ENCODE results near the gene GFRA4.
A peak's percentile ranks its signal among the peaks of the same experiment; 100 is the strongest.

The GFRA4 gene

GRCh38 chr20:3663031-3663701 lies at the start of gene GFRA4:
GFRA4 (minus strand) TSS chr20:3663399; CDS start chr20:3663399, 0 bp downstream.
- no peak for DNase-seq (ENCODE audit: low read depth)

- no peak for DNase-seq (ENCODE audit: low read depth)
These were observed 49.2 kb upstream of the GFRA4 start, which contains the start of gene SIGLEC1 for GRCh38 chr20:3712279-3712873. SIGLEC1 (minus strand) TSS chr20:3712600; CDS start chr20:3707128, 5,472 bp downstream.

DNA sequence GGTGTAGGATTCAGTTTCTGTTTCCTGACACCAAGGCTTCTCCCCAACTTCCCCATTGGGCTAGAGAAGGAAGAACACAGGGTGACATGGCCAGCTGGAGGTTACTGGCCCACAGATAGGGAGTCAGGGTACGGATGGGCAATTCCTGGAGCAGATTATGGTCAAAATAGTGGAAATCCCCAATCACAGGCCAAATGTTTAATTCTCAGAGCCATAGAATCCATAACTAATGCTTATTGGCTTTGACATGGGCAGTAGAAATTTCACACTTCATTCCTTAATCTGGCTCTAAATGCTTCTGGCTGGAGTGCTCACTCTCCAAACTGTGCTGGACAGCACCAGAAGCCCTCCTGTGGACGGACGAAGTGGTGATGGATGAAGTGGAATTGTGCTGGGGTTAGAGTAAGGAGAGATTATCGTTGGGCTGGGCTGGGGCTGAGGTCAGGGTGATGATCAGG lies 48.3 kb upstream of the GFRA4 start:
- no peak for DNase-seq (ENCODE audit: low read depth)

- peak; percentile 73 for DNase-seq (ENCODE audit: low read depth)
These were observed 47.7 kb upstream of the GFRA4 start for GRCh38 chr20:3710703-3711483.

DNA sequence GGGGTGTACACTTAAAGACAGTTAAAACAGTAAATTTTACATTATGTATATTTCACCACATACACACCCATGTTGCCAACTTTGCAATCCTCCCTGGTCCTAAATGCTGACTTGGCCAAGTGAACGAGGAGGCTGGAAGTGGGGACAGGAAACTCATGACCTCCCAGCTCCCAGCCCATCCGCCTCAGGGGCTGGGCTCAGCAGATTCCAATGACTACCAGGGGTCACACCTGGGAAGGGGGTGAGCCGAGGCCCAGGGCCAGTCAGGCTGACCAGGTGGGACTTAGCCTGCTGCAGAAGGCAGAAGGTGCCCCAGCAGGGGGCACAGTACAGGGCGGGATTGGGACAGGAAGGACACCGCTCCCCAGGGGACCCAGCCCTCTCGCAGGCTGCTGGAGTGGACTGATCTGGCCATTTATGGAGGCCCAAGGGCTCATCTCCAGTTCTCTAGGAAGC lies 46.8 kb upstream of the GFRA4 start:
- DNase-seq (ENCODE audit: low read depth), result no peak

DNA sequence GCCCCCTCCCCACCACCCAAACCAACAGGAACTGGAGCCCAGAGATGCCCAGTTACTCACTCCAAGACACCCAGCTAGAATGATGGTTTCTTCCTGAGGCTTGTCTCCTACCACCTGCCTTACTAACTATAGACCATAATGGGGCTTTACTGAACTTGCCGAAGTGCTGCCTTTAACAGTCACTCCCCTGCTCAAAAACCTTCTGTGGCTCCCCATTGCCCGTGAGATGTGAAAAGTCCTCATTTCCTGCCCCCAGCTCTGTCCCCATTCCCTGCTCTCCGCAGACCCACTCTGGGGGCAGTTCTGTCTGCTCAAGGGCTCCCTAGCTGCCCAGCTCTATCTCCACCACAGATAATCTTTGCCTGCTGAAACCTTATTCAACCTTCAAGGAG lies 44.3 kb upstream of the GFRA4 start:
- DNase-seq (ENCODE audit: low read depth), result no peak

- no peak for DNase-seq (ENCODE audit: low read depth)
These were observed 43.7 kb upstream of the GFRA4 start for GRCh38 chr20:3706774-3707507.

- no peak for DNase-seq (ENCODE audit: low read depth)
These were observed 43.0 kb upstream of the GFRA4 start for GRCh38 chr20:3705970-3706739.

GRCh38 chr20:3705491-3705969 lies 42.3 kb upstream of the GFRA4 start:
- DNase-seq (ENCODE audit: low read depth), result no peak

DNA sequence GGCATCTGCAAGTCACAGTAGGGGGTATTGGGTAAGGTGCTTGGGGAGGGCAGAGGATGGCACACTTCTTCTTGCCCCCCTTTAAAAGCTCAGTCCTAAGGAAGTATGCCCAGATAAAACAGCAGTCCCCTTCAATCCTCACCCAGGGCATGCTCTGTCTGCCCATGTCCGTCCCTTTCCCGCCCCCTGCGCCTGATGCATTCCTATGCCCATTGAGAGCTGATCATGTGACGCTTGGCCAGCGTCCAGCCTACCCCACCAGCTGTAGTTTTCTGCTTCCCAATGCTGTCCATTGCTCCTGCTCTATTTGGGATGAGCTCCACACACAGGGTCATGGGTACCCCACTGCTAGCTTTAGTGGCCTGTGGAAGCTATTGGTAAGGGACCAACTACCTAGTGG lies 40.9 kb upstream of the GFRA4 start:
- no peak for DNase-seq (ENCODE audit: low read depth)

- no peak for DNase-seq (ENCODE audit: low read depth)
These were observed 39.6 kb upstream of the GFRA4 start for GRCh38 chr20:3702611-3703391.

GRCh38 chr20:3701061-3701998 lies 38.1 kb upstream of the GFRA4 start:
- no peak for DNase-seq (ENCODE audit: low read depth)

DNA sequence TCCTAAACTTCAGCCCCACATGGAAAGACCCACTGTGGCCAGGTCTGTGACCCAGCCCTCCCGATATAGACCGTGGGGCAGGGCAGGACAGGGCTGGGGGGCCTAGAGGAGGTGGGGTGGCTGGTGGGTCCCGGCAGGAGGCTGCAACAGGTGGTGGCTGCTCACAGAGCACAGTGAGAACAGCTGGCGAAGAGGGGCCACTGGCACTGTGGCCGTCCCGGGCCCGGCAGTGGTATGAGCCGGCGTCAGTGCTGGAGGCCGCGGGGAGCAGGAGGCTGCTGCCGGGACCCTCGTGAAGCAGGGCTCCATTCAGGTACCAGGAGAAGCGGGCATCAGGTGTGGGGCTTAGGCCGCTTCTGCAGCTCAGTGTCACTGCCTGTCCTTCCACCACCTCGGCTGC lies 35.8 kb upstream of the GFRA4 start:
- no peak for DNase-seq (ENCODE audit: low read depth)

- DNase-seq (ENCODE audit: low read depth), result no peak
These were observed 35.4 kb upstream of the GFRA4 start for GRCh38 chr20:3698591-3699001.

- no peak for DNase-seq (ENCODE audit: low read depth)
These were observed 34.5 kb upstream of the GFRA4 start for GRCh38 chr20:3697588-3698305.

DNA sequence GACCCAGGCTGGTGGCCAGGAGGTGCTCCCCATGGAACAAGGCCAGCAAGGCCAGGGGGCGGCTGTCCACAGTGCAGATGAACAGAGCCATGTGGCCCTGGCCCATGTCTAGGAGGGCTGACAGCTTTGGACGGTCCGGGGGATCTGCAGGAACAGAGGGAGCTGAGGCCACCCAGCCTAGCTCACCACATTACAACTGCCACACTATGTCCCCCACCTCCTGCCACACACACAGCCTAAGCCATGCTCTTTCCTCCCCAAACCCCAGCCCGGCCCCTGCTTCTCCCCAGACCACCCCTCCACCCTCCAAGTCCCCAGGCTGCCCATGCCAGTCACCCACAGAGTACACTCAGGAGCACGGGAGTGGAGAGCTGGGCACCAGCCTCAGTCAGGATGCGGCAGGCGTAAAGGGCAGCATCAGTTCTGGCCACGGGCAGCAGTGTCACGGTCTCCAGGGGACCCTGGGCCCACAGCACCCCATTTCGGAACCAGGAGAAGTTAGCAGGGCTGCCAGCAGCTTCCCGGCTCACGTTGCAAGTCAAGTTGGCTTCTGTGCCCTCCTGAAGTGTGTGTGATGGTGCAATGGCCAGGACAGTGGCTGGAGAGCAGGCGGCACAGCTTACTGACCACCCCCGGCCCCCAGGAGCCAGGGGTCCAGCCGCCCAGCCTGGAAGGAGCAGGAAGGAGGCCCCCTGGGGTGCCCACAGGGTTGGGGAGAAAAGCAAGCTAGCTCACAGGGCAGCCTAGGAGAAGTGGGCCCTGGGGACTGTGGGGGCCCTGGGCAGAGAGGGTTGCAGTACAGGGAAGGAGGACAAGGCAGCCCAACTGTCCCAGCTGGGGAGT lies 33.8 kb upstream of the GFRA4 start:
- DNase-seq (ENCODE audit: low read depth), result no peak

DNA sequence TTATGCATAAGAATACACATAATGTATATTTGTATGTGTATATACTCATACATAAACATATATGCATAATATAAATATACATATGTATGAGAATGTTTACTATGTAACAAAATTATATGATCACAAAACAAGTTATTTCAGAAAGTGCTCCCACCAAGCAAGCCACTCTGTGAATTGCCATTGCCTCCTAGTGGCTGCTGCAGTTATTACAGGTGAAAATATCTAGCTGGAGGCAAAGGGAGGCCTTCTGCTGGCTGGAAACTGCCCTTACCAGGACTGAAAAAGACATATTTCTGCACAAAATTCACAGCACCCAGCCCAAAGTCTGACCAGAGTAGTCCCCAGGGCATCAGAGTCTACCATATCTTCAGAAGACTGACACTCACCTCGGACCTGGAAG lies 33.0 kb upstream of the GFRA4 start:
- no peak for DNase-seq (ENCODE audit: low read depth)

DNA sequence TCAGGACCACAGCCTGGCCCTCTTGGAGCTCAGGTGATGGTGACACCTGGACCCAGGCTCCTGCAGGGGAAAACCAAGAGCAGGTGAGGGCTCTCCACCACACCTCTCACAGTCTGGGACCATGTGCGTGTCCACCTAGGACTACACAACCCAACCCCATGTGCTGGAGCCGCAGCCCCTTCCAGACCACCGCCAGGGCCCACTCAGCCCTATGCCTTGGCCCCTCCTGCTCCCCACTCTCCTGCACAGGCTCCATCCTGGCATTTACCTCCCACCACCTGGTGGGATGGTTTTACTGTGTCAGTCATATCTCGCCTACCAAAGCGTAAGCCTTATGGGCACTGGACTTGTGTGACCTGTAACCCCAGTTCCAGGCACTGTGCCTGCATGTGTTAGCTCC lies 31.7 kb upstream of the GFRA4 start:
- DNase-seq (ENCODE audit: low read depth), result no peak
